GM23338 (cell line): ENCODE measurements around the gene GOSR2. TPM values are rescaled to one million over a fixed set of nuclear protein-coding genes. Genes with fewer than 3 reads are reported as not detected.

ENCODE experiments used
- ATAC-seq: fragments of 200-7000 bp; cut with Tn5 transposase; 3 replicates; pipeline ENCODE4 v1.9.1; 2020
- DNase-seq: peaks from one replicate; pipeline ENCODE4 v3.0.0-alpha.2; 2015; ENCODE audit warnings: low spot score
- H2AFZ ChIP-seq: fragments of 200-600 bp; sonication (generic); 2 replicates; pipeline ENCODE4 v1.8.0; 2016; ENCODE audit warnings: antibody characterized with exemption, mild to moderate bottlenecking, moderate library complexity
- H3F3A ChIP-seq: fragments of 200-600 bp; sonication (generic); replicated peaks from 2 replicates; pipeline ENCODE4 v1.8.0; 2017; ENCODE audit warnings: antibody characterized with exemption, mixed run types, low read depth
- H3K27ac ChIP-seq: fragments of 200-600 bp; sonication (generic); 2 replicates; pipeline ENCODE4 v1.6.1; 2016; ENCODE audit warnings: low read depth
- H3K27me3 ChIP-seq: fragments of 200-600 bp; sonication (generic); 2 replicates; pipeline ENCODE4 v1.8.0; 2016; ENCODE audit warnings: mild to moderate bottlenecking, mixed run types, moderate library complexity; ENCODE audit not compliant: insufficient read depth
- H3K36me3 ChIP-seq: fragments of 200-600 bp; sonication (generic); 2 replicates; pipeline ENCODE4 v1.8.0; 2016; ENCODE audit warnings: mild to moderate bottlenecking; ENCODE audit not compliant: insufficient read depth
- H3K4me1 ChIP-seq: fragments of 200-600 bp; sonication (generic); 2 replicates; pipeline ENCODE4 v1.8.0; 2016; ENCODE audit warnings: mild to moderate bottlenecking, moderate library complexity; ENCODE audit not compliant: insufficient read depth
- H3K4me2 ChIP-seq: fragments of 200-600 bp; sonication (generic); 2 replicates; pipeline ENCODE4 v1.7.1; 2017; ENCODE audit warnings: mixed run types
- H3K4me3 ChIP-seq: fragments of 200-600 bp; sonication (generic); 2 replicates; pipeline ENCODE4 v1.6.1; 2016; ENCODE audit warnings: mixed run types
- H3K79me2 ChIP-seq: fragments of 200-600 bp; sonication (generic); replicated peaks from 2 replicates; pipeline ENCODE4 v1.8.0; 2017; ENCODE audit warnings: mild to moderate bottlenecking; ENCODE audit not compliant: insufficient read depth
- H3K9me2 ChIP-seq: fragments of 200-600 bp; sonication (generic); 2 replicates; pipeline ENCODE4 v1.8.0; 2017; ENCODE audit not compliant: insufficient read depth
- H4K20me1 ChIP-seq: fragments of 200-600 bp; sonication (generic); replicated peaks from 2 replicates; pipeline ENCODE4 v1.8.0; 2017; ENCODE audit warnings: mild to moderate bottlenecking; ENCODE audit not compliant: insufficient read depth
- H3K27ac Mint-ChIP-seq: 2 replicates; pipeline ENCODE4 v1.8.0; 2020; ENCODE audit warnings: inconsistent platforms, mild to moderate bottlenecking, moderate library complexity, mixed read lengths
- H3K27me3 Mint-ChIP-seq: 3 replicates; pipeline ENCODE4 v1.8.0; 2022; ENCODE audit warnings: low read depth, mild to moderate bottlenecking, moderate library complexity, mixed read lengths, inconsistent platforms; ENCODE audit not compliant: insufficient read depth, poor library complexity
- H3K36me3 Mint-ChIP-seq: 3 replicates; pipeline ENCODE4 v1.8.0; 2021; ENCODE audit warnings: low read depth, mild to moderate bottlenecking, inconsistent platforms, moderate library complexity, mixed read lengths
- H3K4me1 Mint-ChIP-seq: 3 replicates; pipeline ENCODE4 v1.8.0; 2020; ENCODE audit warnings: mild to moderate bottlenecking, inconsistent platforms, mixed read lengths
- H3K4me3 Mint-ChIP-seq: 3 replicates; pipeline ENCODE4 v1.8.0; 2021; ENCODE audit warnings: moderate library complexity, mild to moderate bottlenecking, inconsistent platforms, mixed read lengths
- H3K9me3 Mint-ChIP-seq: 3 replicates; pipeline ENCODE4 v1.8.0; 2020; ENCODE audit warnings: moderate library complexity, mild to moderate bottlenecking, inconsistent platforms, mixed read lengths
- EZH2 ChIP-seq: fragments of 200-600 bp; sonication (generic); IDR thresholded peaks from one replicate; pipeline ENCODE4 v1.8.0; 2017; ENCODE audit warnings: antibody characterized with exemption, mild to moderate bottlenecking, low read depth; ENCODE audit not compliant: unreplicated experiment
- EZH2phosphoT487 ChIP-seq: fragments of 200-600 bp; sonication (generic); IDR thresholded peaks from one replicate; pipeline ENCODE4 v1.8.1; 2018; ENCODE audit warnings: antibody characterized with exemption; ENCODE audit not compliant: unreplicated experiment
- JUNB ChIP-seq: IDR thresholded peaks from one replicate; pipeline ENCODE4 v1.6.1; 2016; ENCODE audit warnings: antibody characterized with exemption; ENCODE audit not compliant: unreplicated experiment
- NANOG ChIP-seq: IDR thresholded peaks from 2 replicates; pipeline ENCODE4 v1.6.1; 2016; ENCODE audit warnings: antibody characterized with exemption, borderline replicate concordance
- POLR2AphosphoS5 ChIP-seq: IDR thresholded peaks from 2 replicates; pipeline ENCODE4 v1.6.1; 2016; ENCODE audit warnings: antibody characterized with exemption, low read depth
- REST ChIP-seq: IDR thresholded peaks from one replicate; pipeline ENCODE4 v1.6.1; 2018; ENCODE audit warnings: antibody characterized with exemption; ENCODE audit not compliant: unreplicated experiment
- STAT1 ChIP-seq: IDR thresholded peaks from one replicate; pipeline ENCODE4 v1.6.1; 2016; ENCODE audit warnings: antibody characterized with exemption; ENCODE audit not compliant: unreplicated experiment
- ZNF331 ChIP-seq: fragments of 250-450 bp; sonication (Bioruptor Pico); IDR thresholded peaks from 2 replicates; pipeline ENCODE4 v1.5.0; 2020; ENCODE audit warnings: low read depth, mild to moderate bottlenecking, moderate library complexity
- polyA plus RNA-seq: library from polyadenylated mRNA; unstranded; fragments of >200 nt; fragmentation: Nextera tagmentation; extraction: Ambion mirVana; gene quantifications from 2 replicates; pipeline ENCODE4 v1.2.1, GENCODE V29; 2016
- total RNA-seq: library from RNA; depleted of rRNA; stranded (reverse); fragments of >200 nt; shearing (Covaris generic); gene quantifications from 2 replicates; pipeline ENCODE4 v1.2.3, GENCODE V29; 2014
- TF ChIP-seq, protein P1 (sequence below), 2 experiments: fragments of 200-600 bp in 1 of 2; sonication (generic) in 1 of 2; conservative IDR thresholded peaks; 2 replicates each; pipeline versions ENCODE4 v1.5.1 to v1.6.1; 2016 to 2017; ENCODE audit warnings: antibody characterized with exemption in 2 of 2, low read depth in 2 of 2, mild to moderate bottlenecking in 2 of 2, moderate library complexity in 1 of 2
- TF ChIP-seq, protein P2 (sequence below): IDR thresholded peaks from 2 replicates; pipeline ENCODE4 v1.6.1; 2016; ENCODE audit warnings: antibody characterized with exemption

Gene GOSR2
- total and polyA plus RNA-seq, 2 experiments from 2014 or later, result 33.2 to 36.2 TPM

DNA sequence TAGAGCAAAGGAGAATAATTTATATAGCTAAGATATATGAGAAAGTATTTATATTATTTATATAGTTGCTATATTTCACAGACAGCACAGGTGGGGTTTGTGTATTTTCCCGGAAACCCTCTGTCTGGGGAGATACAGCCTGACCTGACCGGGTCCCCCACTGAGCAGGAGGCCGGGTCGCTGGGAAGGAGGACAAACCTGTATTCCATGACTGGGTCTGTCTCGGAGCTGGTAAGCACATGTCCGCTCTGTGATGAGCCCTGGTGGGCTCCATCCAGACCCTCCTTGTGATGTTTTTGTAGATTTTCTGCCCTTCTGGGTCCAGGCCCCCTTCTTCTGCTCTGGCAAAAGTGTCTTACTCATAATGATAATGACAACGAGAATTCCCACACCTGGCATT lies 43.9 kb upstream of the GOSR2 start:
- no peaks in the 10 kb centered on the region for H3K36me3 Mint-ChIP-seq
- no peak for ATAC-seq
- no peak for DNase-seq
- H3K27ac Mint-ChIP-seq, result no peak overlapping the region
- Histone ChIP-seq H3K36me3 (no peaks in the 10 kb centered on the region), H3K4me3 (no peak overlapping the region), H3K27ac (no peak overlapping the region), H3K4me1 (no peaks in the 10 kb centered on the region), H3K79me2 (no peaks in the 10 kb centered on the region), H3F3A (no peaks in the 10 kb centered on the region), H3K27me3 (no peaks in the 10 kb centered on the region), H2AFZ (no peak overlapping the region), H4K20me1 (no peaks in the 10 kb centered on the region), H3K4me2 (no peak overlapping the region), H3K9me2 (no peaks in the 10 kb centered on the region)
- no peak for TF ChIP-seq EZH2phosphoT487
- no peak for TF ChIP-seq POLR2AphosphoS5
- TF ChIP-seq, protein P1, sequence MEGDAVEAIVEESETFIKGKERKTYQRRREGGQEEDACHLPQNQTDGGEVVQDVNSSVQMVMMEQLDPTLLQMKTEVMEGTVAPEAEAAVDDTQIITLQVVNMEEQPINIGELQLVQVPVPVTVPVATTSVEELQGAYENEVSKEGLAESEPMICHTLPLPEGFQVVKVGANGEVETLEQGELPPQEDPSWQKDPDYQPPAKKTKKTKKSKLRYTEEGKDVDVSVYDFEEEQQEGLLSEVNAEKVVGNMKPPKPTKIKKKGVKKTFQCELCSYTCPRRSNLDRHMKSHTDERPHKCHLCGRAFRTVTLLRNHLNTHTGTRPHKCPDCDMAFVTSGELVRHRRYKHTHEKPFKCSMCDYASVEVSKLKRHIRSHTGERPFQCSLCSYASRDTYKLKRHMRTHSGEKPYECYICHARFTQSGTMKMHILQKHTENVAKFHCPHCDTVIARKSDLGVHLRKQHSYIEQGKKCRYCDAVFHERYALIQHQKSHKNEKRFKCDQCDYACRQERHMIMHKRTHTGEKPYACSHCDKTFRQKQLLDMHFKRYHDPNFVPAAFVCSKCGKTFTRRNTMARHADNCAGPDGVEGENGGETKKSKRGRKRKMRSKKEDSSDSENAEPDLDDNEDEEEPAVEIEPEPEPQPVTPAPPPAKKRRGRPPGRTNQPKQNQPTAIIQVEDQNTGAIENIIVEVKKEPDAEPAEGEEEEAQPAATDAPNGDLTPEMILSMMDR (conservative IDR thresholded peaks at IDR 0.05; ENCODE audit: low read depth in 2 of 2), result no peak
- no peak for TF ChIP-seq JUNB
- TF ChIP-seq STAT1, result no peak
- no peak for TF ChIP-seq REST
- no peak for TF ChIP-seq ZNF331
- TF ChIP-seq, protein P2, sequence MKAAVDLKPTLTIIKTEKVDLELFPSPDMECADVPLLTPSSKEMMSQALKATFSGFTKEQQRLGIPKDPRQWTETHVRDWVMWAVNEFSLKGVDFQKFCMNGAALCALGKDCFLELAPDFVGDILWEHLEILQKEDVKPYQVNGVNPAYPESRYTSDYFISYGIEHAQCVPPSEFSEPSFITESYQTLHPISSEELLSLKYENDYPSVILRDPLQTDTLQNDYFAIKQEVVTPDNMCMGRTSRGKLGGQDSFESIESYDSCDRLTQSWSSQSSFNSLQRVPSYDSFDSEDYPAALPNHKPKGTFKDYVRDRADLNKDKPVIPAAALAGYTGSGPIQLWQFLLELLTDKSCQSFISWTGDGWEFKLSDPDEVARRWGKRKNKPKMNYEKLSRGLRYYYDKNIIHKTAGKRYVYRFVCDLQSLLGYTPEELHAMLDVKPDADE, result no peak
- TF ChIP-seq EZH2, result no peak
- no peak for TF ChIP-seq NANOG
- H3K9me3 Mint-ChIP-seq, result no peaks in the 10 kb centered on the region
- no peak overlapping the region for H3K4me3 Mint-ChIP-seq
- no peaks in the 10 kb centered on the region for H3K4me1 Mint-ChIP-seq
- peaks cover 6% of the 10 kb centered on the region for H3K27me3 Mint-ChIP-seq

- no peaks in the 10 kb centered on the region for H4K20me1 ChIP-seq
- no peak overlapping the region for H3K4me3 Mint-ChIP-seq
- TF ChIP-seq NANOG (no peak), JUNB (no peak), REST (no peak)
Measured at GRCh38 chr17:46881015-46881414, 41.9 kb upstream of the GOSR2 start.

More at GRCh38 chr17:46881015-46881414, 41.9 kb upstream of the GOSR2 start:
- Histone ChIP-seq H3F3A (no peaks in the 10 kb centered on the region), H3K36me3 (no peaks in the 10 kb centered on the region), H3K9me2 (no peaks in the 10 kb centered on the region), H3K27ac (no peak overlapping the region), H3K4me2 (no peak overlapping the region), H3K4me1 (no peaks in the 10 kb centered on the region), H2AFZ (no peak overlapping the region), H3K79me2 (no peaks in the 10 kb centered on the region), H3K27me3 (no peaks in the 10 kb centered on the region), H3K4me3 (no peak overlapping the region)
- no peaks in the 10 kb centered on the region for H3K9me3 Mint-ChIP-seq
- H3K27me3 Mint-ChIP-seq, result peaks cover 10% of the 10 kb centered on the region
- ATAC-seq (no peak), DNase-seq (no peak)
- no peak overlapping the region for H3K27ac Mint-ChIP-seq
- H3K4me1 Mint-ChIP-seq, result no peaks in the 10 kb centered on the region
- no peaks in the 10 kb centered on the region for H3K36me3 Mint-ChIP-seq
